ENCODE measurements around the gene FCHSD2.

DNA sequence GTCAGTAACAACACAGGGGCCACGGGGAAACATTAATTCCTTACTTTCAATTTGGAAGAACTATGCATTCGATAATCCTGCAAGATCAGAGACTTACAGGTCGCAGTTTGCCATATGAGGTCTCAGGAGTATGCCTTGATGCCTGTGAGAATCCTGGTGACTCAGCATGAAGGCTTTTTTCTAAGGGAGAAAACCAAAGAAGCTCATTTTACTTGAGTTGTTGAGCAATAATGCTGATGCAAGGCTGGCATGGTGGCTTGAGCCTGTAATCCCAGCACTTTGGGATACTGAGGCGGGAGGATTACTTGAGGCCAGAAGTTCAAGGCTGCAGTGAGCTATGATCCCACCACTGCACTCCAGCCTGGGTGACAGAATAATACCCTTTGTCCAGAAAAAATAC, 301.3 kb downstream of the FCHSD2 start:
- TF ChIP-seq, protein P1, sequence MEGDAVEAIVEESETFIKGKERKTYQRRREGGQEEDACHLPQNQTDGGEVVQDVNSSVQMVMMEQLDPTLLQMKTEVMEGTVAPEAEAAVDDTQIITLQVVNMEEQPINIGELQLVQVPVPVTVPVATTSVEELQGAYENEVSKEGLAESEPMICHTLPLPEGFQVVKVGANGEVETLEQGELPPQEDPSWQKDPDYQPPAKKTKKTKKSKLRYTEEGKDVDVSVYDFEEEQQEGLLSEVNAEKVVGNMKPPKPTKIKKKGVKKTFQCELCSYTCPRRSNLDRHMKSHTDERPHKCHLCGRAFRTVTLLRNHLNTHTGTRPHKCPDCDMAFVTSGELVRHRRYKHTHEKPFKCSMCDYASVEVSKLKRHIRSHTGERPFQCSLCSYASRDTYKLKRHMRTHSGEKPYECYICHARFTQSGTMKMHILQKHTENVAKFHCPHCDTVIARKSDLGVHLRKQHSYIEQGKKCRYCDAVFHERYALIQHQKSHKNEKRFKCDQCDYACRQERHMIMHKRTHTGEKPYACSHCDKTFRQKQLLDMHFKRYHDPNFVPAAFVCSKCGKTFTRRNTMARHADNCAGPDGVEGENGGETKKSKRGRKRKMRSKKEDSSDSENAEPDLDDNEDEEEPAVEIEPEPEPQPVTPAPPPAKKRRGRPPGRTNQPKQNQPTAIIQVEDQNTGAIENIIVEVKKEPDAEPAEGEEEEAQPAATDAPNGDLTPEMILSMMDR (IDR thresholded peaks at IDR 0.05): no peak
- TF ChIP-seq POLR2A (IDR thresholded peaks at IDR 0.05): no peak
